ENCODE results near the gene LCNL1. TPM values are rescaled to one million over a fixed set of nuclear protein-coding genes. Genes with fewer than 3 reads are reported as not detected.
A peak's percentile ranks its signal among the peaks of the same experiment; 100 is the strongest.

Gene LCNL1
- polyA plus RNA-seq, 1 donor (not counting 4 experiments of a cell fraction or from before 2014, with no cell fraction given) = not detected

- Histone ChIP-seq H4K20me1 (ENCODE audit: control insufficient read depth, extremely low read depth, insufficient read depth, low read length) (peaks cover 3% of the 10 kb centered on the region), H3K9me3 (ENCODE audit: control insufficient read depth, low read depth, low read length) (no peaks in the 10 kb centered on the region), H3K4me3 (ENCODE audit: control insufficient read depth in 2 of 3, extremely low read depth in 1 of 3, insufficient read depth in 2 of 3, low read depth in 1 of 3, low read length in 3 of 3) (peak overlapping the region in 1 of 3 experiments; percentile 36), H3K79me2 (ENCODE audit: control insufficient read depth, insufficient read depth, low read length) (no peaks in the 10 kb centered on the region), H3K27ac (ENCODE audit: control insufficient read depth, insufficient read depth, low read length) (no peak overlapping the region), H3K4me2 (ENCODE audit: control insufficient read depth, extremely low read depth, insufficient read depth, low read depth, low read length) (peak overlapping the region; percentile 46), H3K4me1 (ENCODE audit: control insufficient read depth, extremely low read depth, insufficient read depth, low read length) (peaks cover 50% of the 10 kb centered on the region), H3K9me1 (ENCODE audit: control insufficient read depth, extremely low read depth, insufficient read depth, low read length) (no peaks in the 10 kb centered on the region), H2AFZ (ENCODE audit: control insufficient read depth, low read length) (no peak overlapping the region), H3K9ac (ENCODE audit: control insufficient read depth, extremely low read depth, insufficient read depth, low read length) (no peak overlapping the region), H3K36me3 (ENCODE audit: control insufficient read depth in 2 of 2, extremely low read depth in 1 of 2, insufficient read depth in 2 of 2, low read length in 2 of 2) (peaks cover 0 to 10% of the 10 kb centered on the region in 2 experiments), H3K27me3 (ENCODE audit: control insufficient read depth, extremely low read depth, insufficient read depth, low read length) (no peaks in the 10 kb centered on the region)
- DNase-seq (ENCODE audit: low read depth, low spot score) (no peak), FAIRE-seq (no peak)
- dilution Hi-C loops (cut with MboI; ENCODE audit: extremely low pct_ligation_motif_present, low sequenced_read_pairs) = no loop called here
- TF ChIP-seq CTCF (optimal IDR thresholded peaks at IDR 0.05 in 1 of 3, IDR thresholded peaks at IDR 0.05 in 1 of 3, conservative IDR thresholded peaks at IDR 0.05 in 1 of 3; ENCODE audit: extremely low read depth in 1 of 3, insufficient read depth in 2 of 3, low read length in 3 of 3) (no peak), EZH2 (IDR thresholded peaks at IDR 0.05; ENCODE audit: low read length) (no peak)
Observed at GRCh38 chr9:136995772-136996311, 13.0 kb downstream of the LCNL1 start.

GRCh38 chr9:136996361-136997292, 13.8 kb downstream of the LCNL1 start, which contains the start of gene CLIC3:
CLIC3 (minus strand) TSS chr9:136996568; CDS start chr9:136996543, 25 bp downstream.
- no peak for FAIRE-seq
- peak within 1 kb of the TSS in 1 of 3 experiments; percentile 36 for H3K4me3 ChIP-seq (ENCODE audit: control insufficient read depth in 2 of 3, extremely low read depth in 1 of 3, insufficient read depth in 2 of 3, low read depth in 1 of 3, low read length in 3 of 3)
- peak within 1 kb of the TSS; percentile 46 for H3K4me2 ChIP-seq (ENCODE audit: control insufficient read depth, extremely low read depth, insufficient read depth, low read depth, low read length)
- H3K9ac ChIP-seq (ENCODE audit: control insufficient read depth, extremely low read depth, insufficient read depth, low read length) = no peak within 1 kb of the TSS
- H3K79me2 ChIP-seq (ENCODE audit: control insufficient read depth, insufficient read depth, low read length) = no peaks in the 10 kb centered on the region
- no peak for TF ChIP-seq CTCF (optimal IDR thresholded peaks at IDR 0.05 in 1 of 3, IDR thresholded peaks at IDR 0.05 in 1 of 3, conservative IDR thresholded peaks at IDR 0.05 in 1 of 3; ENCODE audit: extremely low read depth in 1 of 3, insufficient read depth in 2 of 3, low read length in 3 of 3)
- no peak for TF ChIP-seq EZH2 (IDR thresholded peaks at IDR 0.05; ENCODE audit: low read length)
- dilution Hi-C loops (cut with MboI; ENCODE audit: extremely low pct_ligation_motif_present, low sequenced_read_pairs) = no loop called here
- no peaks in the 10 kb centered on the region for H3K27me3 ChIP-seq (ENCODE audit: control insufficient read depth, extremely low read depth, insufficient read depth, low read length)
- H3K9me3 ChIP-seq (ENCODE audit: control insufficient read depth, low read depth, low read length) = no peaks in the 10 kb centered on the region
- peaks cover 3% of the 10 kb centered on the region for H4K20me1 ChIP-seq (ENCODE audit: control insufficient read depth, extremely low read depth, insufficient read depth, low read length)
- H3K9me1 ChIP-seq (ENCODE audit: control insufficient read depth, extremely low read depth, insufficient read depth, low read length) = no peaks in the 10 kb centered on the region
- peaks cover 0 to 10% of the 10 kb centered on the region in 2 experiments for H3K36me3 ChIP-seq (ENCODE audit: control insufficient read depth in 2 of 2, extremely low read depth in 1 of 2, insufficient read depth in 2 of 2, low read length in 2 of 2)
- peaks cover 50% of the 10 kb centered on the region for H3K4me1 ChIP-seq (ENCODE audit: control insufficient read depth, extremely low read depth, insufficient read depth, low read length)
- no peak for DNase-seq (ENCODE audit: low read depth, low spot score)
- H3K27ac ChIP-seq (ENCODE audit: control insufficient read depth, insufficient read depth, low read length) = no peak within 1 kb of the TSS
- H2AFZ ChIP-seq (ENCODE audit: control insufficient read depth, low read length) = peak within 1 kb of the TSS; percentile 15
